HG03139 (cell line): ENCODE measurements around the gene MRAP2.
"Not testable (repeated sequence)": the region's sequence is repeated elsewhere in the genome, so short reads cannot be mapped to it uniquely, and the experiment has no call there.

Experiments
- ATAC-seq: cut with Tn5 transposase; IDR thresholded peaks from one replicate; pipeline ENCODE4 v1.9.1; 2021; ENCODE audit not compliant: unreplicated experiment

The MRAP2 gene

GRCh38 chr6:84068873-84069272, 35.3 kb downstream of the MRAP2 start:
- not testable (repeated sequence) for ATAC-seq

- no peak for ATAC-seq
Measured at GRCh38 chr6:84072442-84072997, 38.9 kb downstream of the MRAP2 start.

- ATAC-seq, result no peak
Measured at GRCh38 chr6:84074988-84075781, 41.6 kb downstream of the MRAP2 start.

- no peak for ATAC-seq
Measured at GRCh38 chr6:84077645-84078044, 44.1 kb downstream of the MRAP2 start.

GRCh38 chr6:84078335-84078734, 44.8 kb downstream of the MRAP2 start:
- ATAC-seq, result no peak

GRCh38 chr6:84081222-84081621, 47.6 kb downstream of the MRAP2 start:
- ATAC-seq, result no peak

GRCh38 chr6:84082689-84083265, 49.2 kb downstream of the MRAP2 start:
- ATAC-seq, result no peak

GRCh38 chr6:84084705-84085104, 51.1 kb downstream of the MRAP2 start:
- not testable (repeated sequence) for ATAC-seq

- no peak for ATAC-seq
Measured at GRCh38 chr6:84086056-84086455, 52.5 kb downstream of the MRAP2 start.

GRCh38 chr6:84086545-84087429, 53.2 kb downstream of the MRAP2 start:
- no peak for ATAC-seq

GRCh38 chr6:84089081-84089480, 55.5 kb downstream of the MRAP2 start:
- ATAC-seq, result no peak

- no peak for ATAC-seq
Measured at GRCh38 chr6:84089552-84089951, 56.0 kb downstream of the MRAP2 start.

- no peak for ATAC-seq
Measured at GRCh38 chr6:84093441-84094435, 60.2 kb downstream of the MRAP2 start.

- ATAC-seq, result no peak
Measured at GRCh38 chr6:84095156-84095555, 61.6 kb downstream of the MRAP2 start.

- no peak for ATAC-seq
Measured at GRCh38 chr6:84103029-84103428, 69.5 kb downstream of the MRAP2 start.

- not testable (repeated sequence) for ATAC-seq
Measured at GRCh38 chr6:84105215-84105924, 71.8 kb downstream of the MRAP2 start.

- ATAC-seq, result no peak
Measured at GRCh38 chr6:84107495-84107894, 73.9 kb downstream of the MRAP2 start.

- ATAC-seq, result not testable (repeated sequence)
Measured at GRCh38 chr6:84111351-84111750, 77.8 kb downstream of the MRAP2 start.

- not testable (repeated sequence) for ATAC-seq
Measured at GRCh38 chr6:84114933-84115594, 81.5 kb downstream of the MRAP2 start.
